Right lobe of liver (tissue), 4 donors: ENCODE data around the gene C2orf72.

Source experiments
- POLR2A ChIP-seq: fragments of 450-650 bp; IDR thresholded peaks from one replicate; pipeline ENCODE4 v1.6.1; 2017; ENCODE audit warnings: antibody characterized with exemption, mild to moderate bottlenecking
- TF ChIP-seq, protein P1 (sequence below), 4 donors: fragments of 200-600 bp in 3 of 4; fragments of 450-650 bp in 1 of 4; IDR thresholded peaks; one replicate each; pipeline versions ENCODE4 v1.5.1 to v1.8.0; 2016 to 2022; ENCODE audit warnings: antibody characterized with exemption in 4 of 4, mild to moderate bottlenecking in 2 of 4
- donor health status: DM: no; HTN: no; CAD: no.
- donor health status: DM: no; HTN: no; CAD: no.
- donor health status: DM: no; HTN: yes; CAD: no.

DNA sequence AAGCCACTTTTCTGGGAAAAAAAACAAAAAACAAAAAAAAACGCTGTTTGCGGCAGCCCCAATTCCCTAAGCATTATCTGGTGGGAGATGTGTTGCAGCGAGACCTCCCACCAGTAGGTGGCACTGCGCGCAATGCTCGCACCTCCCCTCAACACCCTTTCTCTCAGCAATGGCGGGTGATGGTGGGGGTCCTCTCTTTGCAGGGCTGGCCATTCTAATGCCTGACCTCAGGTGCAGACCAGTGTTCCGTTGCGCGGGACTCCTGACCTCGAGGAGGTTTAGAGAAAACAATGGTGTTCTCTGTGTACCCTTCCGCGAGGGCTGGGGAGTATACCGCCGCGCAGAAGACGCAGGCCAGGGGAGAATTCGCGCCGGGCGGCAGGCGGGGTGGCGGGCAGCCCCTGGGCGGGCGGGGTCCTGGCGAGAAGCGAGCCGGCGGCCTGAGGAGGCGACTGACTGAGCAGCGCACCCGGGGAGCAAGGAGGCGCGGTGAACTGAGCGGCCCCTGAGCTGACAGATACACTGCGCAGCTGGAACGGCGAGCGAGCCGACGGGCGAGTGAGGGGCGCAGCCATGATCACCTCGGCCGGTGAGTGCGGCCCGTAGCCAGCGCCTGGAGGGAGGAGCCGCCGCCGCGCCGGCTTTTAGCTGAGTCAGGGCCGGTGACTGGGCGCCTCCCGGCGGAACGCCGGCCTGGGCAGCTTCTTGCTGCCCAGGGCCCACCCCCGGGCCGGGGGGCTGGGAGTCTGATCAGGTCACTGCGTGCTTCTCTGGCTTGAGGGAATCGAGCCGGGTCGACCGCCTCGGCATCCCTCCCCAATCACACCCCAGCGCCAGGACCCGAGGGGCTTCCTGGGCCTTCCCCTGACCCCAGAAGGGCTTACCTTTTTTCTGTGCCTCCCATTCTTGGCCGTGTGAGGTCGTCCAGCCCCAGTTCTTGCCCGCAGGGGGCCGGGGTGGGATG lies 19.4 kb downstream of the C2orf72 start, which contains the start of gene PSMD1:
- TF ChIP-seq, protein P1, sequence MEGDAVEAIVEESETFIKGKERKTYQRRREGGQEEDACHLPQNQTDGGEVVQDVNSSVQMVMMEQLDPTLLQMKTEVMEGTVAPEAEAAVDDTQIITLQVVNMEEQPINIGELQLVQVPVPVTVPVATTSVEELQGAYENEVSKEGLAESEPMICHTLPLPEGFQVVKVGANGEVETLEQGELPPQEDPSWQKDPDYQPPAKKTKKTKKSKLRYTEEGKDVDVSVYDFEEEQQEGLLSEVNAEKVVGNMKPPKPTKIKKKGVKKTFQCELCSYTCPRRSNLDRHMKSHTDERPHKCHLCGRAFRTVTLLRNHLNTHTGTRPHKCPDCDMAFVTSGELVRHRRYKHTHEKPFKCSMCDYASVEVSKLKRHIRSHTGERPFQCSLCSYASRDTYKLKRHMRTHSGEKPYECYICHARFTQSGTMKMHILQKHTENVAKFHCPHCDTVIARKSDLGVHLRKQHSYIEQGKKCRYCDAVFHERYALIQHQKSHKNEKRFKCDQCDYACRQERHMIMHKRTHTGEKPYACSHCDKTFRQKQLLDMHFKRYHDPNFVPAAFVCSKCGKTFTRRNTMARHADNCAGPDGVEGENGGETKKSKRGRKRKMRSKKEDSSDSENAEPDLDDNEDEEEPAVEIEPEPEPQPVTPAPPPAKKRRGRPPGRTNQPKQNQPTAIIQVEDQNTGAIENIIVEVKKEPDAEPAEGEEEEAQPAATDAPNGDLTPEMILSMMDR (IDR thresholded peaks at IDR 0.05), result peak; percentile 94 to 99 (median 96)
- TF ChIP-seq POLR2A, result peak; percentile 61
